NB4 (cell line): ENCODE results near the gene FHIT.

Experiments
- DNase-seq: peaks from one replicate; pipeline ENCODE4 v3.0.0; 2010; ENCODE audit warnings: low read depth
- H3K4me3 ChIP-seq: one replicate; pipeline ENCODE4 v1.5.1; 2011; ENCODE audit warnings: mild to moderate bottlenecking, low read depth, low read length, moderate library complexity
- MAX ChIP-seq: IDR thresholded peaks from 2 replicates; pipeline ENCODE4 v1.6.1; 2011; ENCODE audit warnings: low read depth, low read length
- MYC ChIP-seq: IDR thresholded peaks from 2 replicates; pipeline ENCODE4 v1.6.1; 2011; ENCODE audit warnings: low read depth, low read length
- POLR2A ChIP-seq: IDR thresholded peaks from 2 replicates; pipeline ENCODE4 v1.6.1; 2011; ENCODE audit warnings: mild to moderate bottlenecking; ENCODE audit not compliant: insufficient read length; ENCODE audit errors: extremely low read depth
- TF ChIP-seq, protein P1 (sequence below): IDR thresholded peaks from one replicate; pipeline ENCODE4 v1.5.1; 2012; ENCODE audit warnings: low read depth, low read length

The FHIT gene

GRCh38 chr3:60855250-60855649, 396.0 kb downstream of the FHIT start:
- TF ChIP-seq POLR2A = no peak
- no peak for TF ChIP-seq MAX
- TF ChIP-seq, protein P1, sequence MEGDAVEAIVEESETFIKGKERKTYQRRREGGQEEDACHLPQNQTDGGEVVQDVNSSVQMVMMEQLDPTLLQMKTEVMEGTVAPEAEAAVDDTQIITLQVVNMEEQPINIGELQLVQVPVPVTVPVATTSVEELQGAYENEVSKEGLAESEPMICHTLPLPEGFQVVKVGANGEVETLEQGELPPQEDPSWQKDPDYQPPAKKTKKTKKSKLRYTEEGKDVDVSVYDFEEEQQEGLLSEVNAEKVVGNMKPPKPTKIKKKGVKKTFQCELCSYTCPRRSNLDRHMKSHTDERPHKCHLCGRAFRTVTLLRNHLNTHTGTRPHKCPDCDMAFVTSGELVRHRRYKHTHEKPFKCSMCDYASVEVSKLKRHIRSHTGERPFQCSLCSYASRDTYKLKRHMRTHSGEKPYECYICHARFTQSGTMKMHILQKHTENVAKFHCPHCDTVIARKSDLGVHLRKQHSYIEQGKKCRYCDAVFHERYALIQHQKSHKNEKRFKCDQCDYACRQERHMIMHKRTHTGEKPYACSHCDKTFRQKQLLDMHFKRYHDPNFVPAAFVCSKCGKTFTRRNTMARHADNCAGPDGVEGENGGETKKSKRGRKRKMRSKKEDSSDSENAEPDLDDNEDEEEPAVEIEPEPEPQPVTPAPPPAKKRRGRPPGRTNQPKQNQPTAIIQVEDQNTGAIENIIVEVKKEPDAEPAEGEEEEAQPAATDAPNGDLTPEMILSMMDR = no peak
- TF ChIP-seq MYC = no peak
- H3K4me3 ChIP-seq = no peak overlapping the region
- DNase-seq = peak; percentile 57

DNA sequence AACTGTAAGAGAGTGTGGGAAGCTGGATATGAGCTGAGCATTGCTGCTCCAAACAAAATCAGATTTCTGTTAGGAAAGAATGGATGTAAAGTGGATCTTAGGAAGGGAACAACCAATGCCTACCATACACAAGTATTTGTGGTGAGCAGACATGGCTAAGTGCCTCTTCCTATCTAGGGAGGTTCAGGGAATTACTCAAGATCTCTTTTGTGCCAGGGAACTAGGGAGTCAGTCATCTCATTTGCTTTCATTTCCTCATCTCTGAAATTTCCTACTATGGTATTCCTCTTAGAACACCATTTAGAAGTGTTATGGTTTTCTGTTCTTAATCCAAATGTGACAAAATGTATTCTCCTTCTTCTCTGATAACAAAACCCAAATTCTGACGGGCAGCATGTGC, 396.5 kb downstream of the FHIT start:
- DNase-seq = peak; percentile 18
- no peak overlapping the region for H3K4me3 ChIP-seq
- TF ChIP-seq, protein P1 = no peak
- no peak for TF ChIP-seq MAX
- TF ChIP-seq MYC = no peak
- no peak for TF ChIP-seq POLR2A

DNA sequence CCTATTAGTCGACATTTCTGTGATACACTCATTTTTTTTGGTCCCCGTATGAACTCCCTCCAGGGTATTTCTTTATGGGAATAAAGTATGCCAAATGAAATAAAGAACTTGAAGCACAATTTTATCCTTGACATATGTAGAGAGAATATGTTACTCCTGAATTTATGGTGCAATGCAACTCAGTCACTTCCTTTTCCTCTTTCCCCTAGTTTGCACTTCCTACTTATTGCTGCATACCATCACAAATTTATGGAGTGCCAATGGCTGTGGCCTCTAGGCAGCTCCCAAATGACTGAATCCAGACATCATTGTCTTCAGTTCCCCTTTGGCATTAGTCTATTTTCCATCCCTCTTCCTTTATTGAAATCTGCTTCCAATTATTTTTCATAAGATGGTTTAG, 403.5 kb downstream of the FHIT start:
- H3K4me3 ChIP-seq = no peak overlapping the region
- TF ChIP-seq POLR2A = no peak
- no peak for TF ChIP-seq MAX
- TF ChIP-seq MYC = no peak
- TF ChIP-seq, protein P1 = no peak
- no peak for DNase-seq

- no peak overlapping the region for H3K4me3 ChIP-seq
- DNase-seq = no peak
- TF ChIP-seq, protein P1 = no peak
- TF ChIP-seq MAX = no peak
- TF ChIP-seq POLR2A = no peak
- no peak for TF ChIP-seq MYC
Observed at GRCh38 chr3:60844256-60844655, 407.0 kb downstream of the FHIT start.

DNA sequence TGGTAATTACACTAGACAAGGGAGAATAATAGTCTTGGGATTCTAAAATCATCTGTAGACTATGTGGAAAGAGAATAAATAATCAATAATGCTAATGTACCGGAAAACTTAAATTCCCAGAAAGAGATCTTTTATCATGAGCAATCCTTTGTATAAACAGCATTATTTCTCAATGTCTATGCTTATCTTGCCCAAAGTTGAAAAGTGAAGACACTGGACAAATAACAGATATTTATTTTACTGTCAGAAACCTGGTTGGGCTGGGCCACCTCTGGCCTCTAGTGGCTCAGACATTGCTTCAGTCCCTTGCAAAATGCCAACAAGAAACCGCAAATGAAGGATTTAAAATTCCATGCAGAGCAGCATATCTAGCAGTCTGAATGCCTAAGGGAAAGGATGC, 409.9 kb downstream of the FHIT start:
- TF ChIP-seq, protein P1 = no peak
- no peak for TF ChIP-seq MAX
- no peak for TF ChIP-seq MYC
- no peak for TF ChIP-seq POLR2A
- DNase-seq = no peak
- no peak overlapping the region for H3K4me3 ChIP-seq

DNA sequence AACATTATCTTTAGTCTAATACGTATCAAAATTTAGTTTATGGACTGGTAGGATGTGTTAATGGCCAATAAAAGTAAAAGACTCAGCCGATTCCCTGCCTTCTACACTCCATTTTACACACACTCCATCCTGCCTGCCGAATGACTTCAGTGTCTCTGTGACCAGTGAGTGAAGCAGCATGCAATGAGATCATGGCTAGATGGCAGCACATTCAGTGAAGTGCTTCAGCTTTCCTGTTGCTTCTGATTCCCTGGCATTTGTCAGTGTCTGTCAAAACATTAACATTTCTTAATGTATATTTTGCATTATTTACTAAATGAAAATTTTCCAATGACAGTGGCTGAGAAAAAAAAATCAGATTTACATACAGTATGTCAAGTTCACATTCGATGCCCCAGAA, 412.0 kb downstream of the FHIT start:
- peak; percentile 2 for DNase-seq

More for the DNA sequence above, 412.0 kb downstream of the FHIT start:
- no peak for TF ChIP-seq POLR2A
- H3K4me3 ChIP-seq = no peak overlapping the region
